Pancreas (tissue), 10 donors: ENCODE results near the gene NPTXR. TPM values are rescaled to one million over a fixed set of nuclear protein-coding genes. Genes with fewer than 3 reads are reported as not detected.

ENCODE experiments used
- ATAC-seq, 4 donors: fragments of 200-7000 bp; cut with Tn5 transposase; one replicate each; pipeline versions ENCODE4 v1.8.0 to v1.9.1; 2020; ENCODE audit warnings: mild to moderate bottlenecking in 4 of 4, moderate library complexity in 4 of 4
- DNase-seq, 6 donors: peaks; one replicate each; pipeline ENCODE4 v3.0.0-alpha.2; 2020
- FAIRE-seq: peaks from 2 replicates; lab custom pipeline; 2012; peaks lifted over from hg19 to GRCh38; lab: Jason Lieb, UNC
- H3K27ac ChIP-seq, 4 donors: fragments of 200-600 bp; sonication (generic); 1 replicate in 3 of 4; 2 replicates in 1 of 4; pipeline versions ENCODE4 v1.5.0 to v1.8.0; 2020
- H3K27me3 ChIP-seq, 4 donors: fragments of 200-600 bp; one replicate each; pipeline ENCODE4 v1.8.0; 2021
- H3K36me3 ChIP-seq, 3 donors: fragments of 200-600 bp; sonication (generic) in 1 of 3; one replicate each; pipeline versions ENCODE4 v1.5.0 to v1.8.0; 2020 to 2021
- H3K4me1 ChIP-seq, 3 donors: fragments of 200-600 bp; one replicate each; pipeline ENCODE4 v1.8.0; 2021
- H3K4me3 ChIP-seq, 4 donors: fragments of 200-600 bp; sonication (generic) in 2 of 4; one replicate each; pipeline versions ENCODE4 v1.5.0 to v1.8.0; 2020 to 2021
- H3K9me3 ChIP-seq, 4 donors: fragments of 200-600 bp; one replicate each; pipeline ENCODE4 v1.8.0; 2021
- WGBS, 2 donors: extraction: QIAGEN DNeasy Blood & Tissue Kit; methylation state at CpG; one replicate each; pipeline ENCODE4 v1.1.7; 2013; 5-methylcytosine and 5-hydroxymethylcytosine counted together
- intact Hi-C, 3 donors: fragments of 100-400 bp; cut with DNase I; formaldehyde crosslinking; loops; one replicate each; pipeline versions ENCODE4 v1.11.1 to v1.14.2; 2022
- polyA plus RNA-seq, 2 donors: library from polyadenylated mRNA; stranded (reverse); fragments of 200-250 nt; gene quantifications; one replicate each; pipeline ENCODE4 v1.2.3, GENCODE V29; 2013
- total RNA-seq, 6 donors: library from RNA; stranded (reverse); fragmentation: NEBNext Ultra II Directional in 4 of 6; extraction: Animal tissue kit (Norgen Biotek cat#: 25700) in 4 of 6; gene quantifications; one replicate each; pipeline versions ENCODE4 v1.2.1 to v1.2.4, GENCODE V29; 2021 to 2023
- TF ChIP-seq, protein P1 (sequence below), 4 donors: fragments of 200-600 bp; sonication (generic) in 3 of 4; IDR thresholded peaks; one replicate each; pipeline versions ENCODE4 v1.5.0 to v1.8.0; 2021; ENCODE audit warnings: antibody characterized with exemption in 4 of 4
- donor health status: healthy with polysubstance abuse.
- donor health status: DM: no; HTN: no; CAD: no; lungs with moderate emphysema.
- donor health status: DM: no; HTN: no; CAD: no.
- donor health status: control.
- donor health status: control.
- donor health status: Bipolar disorder and iron deficiency.
- donor health status: DM: yes; HTN: yes; CAD: no.
- donor health status: DM: no; HTN: no; CAD: no.
- donor health status: DM: no; HTN: no; CAD: no.
- donor health status: DM: yes; HTN: yes; CAD: no.

Gene NPTXR
- total and polyA plus RNA-seq, 8 donors, result 3.0 to 11.0 (median 5.3) TPM

DNA sequence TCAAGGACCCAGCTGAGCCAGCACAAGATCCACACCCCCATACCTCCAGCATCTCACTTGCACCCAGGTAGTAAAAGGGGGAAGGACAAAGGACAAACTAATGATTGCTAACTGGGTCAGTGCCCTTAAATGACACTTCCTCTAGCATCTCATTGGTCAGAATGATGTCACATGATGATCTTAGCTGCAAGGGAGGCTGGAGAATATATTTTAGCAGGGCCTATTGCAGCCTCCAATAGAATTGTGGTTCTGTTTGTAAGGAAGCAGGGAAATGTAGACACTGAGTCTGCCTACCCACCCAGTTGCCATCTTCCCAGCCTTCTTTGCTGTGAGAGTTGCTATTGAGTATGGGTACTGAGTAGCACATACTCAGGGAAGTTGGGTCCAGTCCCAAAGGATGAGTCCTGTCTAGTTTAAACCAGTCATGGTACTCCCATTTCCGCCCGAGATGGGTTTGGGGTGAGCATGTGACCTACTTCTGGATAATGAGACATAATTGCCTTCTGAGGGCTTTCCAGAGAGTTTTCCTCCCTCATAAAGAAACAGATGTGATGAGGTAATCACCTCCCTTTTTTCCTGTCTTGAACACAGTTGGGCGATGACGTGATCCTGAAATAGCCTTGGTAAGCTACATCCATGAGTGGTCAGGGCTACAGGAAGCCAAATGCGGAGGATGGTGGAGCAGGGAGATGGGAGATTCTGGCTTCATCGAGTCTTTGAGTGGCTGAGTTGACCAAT is 44.4 kb downstream of the NPTXR start:
- TF ChIP-seq, protein P1, sequence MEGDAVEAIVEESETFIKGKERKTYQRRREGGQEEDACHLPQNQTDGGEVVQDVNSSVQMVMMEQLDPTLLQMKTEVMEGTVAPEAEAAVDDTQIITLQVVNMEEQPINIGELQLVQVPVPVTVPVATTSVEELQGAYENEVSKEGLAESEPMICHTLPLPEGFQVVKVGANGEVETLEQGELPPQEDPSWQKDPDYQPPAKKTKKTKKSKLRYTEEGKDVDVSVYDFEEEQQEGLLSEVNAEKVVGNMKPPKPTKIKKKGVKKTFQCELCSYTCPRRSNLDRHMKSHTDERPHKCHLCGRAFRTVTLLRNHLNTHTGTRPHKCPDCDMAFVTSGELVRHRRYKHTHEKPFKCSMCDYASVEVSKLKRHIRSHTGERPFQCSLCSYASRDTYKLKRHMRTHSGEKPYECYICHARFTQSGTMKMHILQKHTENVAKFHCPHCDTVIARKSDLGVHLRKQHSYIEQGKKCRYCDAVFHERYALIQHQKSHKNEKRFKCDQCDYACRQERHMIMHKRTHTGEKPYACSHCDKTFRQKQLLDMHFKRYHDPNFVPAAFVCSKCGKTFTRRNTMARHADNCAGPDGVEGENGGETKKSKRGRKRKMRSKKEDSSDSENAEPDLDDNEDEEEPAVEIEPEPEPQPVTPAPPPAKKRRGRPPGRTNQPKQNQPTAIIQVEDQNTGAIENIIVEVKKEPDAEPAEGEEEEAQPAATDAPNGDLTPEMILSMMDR (IDR thresholded peaks at IDR 0.05), result no peak
- WGBS, 2 donors, result 82 to 91% methylated on average over 6 of the region's 6 CpGs
- no peaks in the 10 kb centered on the region for H3K27me3 ChIP-seq
- no peak overlapping the region for H3K4me3 ChIP-seq
- H3K36me3 ChIP-seq, result no peaks in the 10 kb centered on the region
- FAIRE-seq (no peak), ATAC-seq (no peak), DNase-seq (no peak)
- intact Hi-C loops, result no loop called here
- H3K9me3 ChIP-seq, result no peaks in the 10 kb centered on the region
- no peak overlapping the region for H3K27ac ChIP-seq
- peaks cover 0 to 2% (median 0%) of the 10 kb centered on the region in 3 donors for H3K4me1 ChIP-seq

GRCh38 chr22:38798496-38798895 is 45.3 kb downstream of the NPTXR start:
- H3K36me3 ChIP-seq, result no peaks in the 10 kb centered on the region
- no peaks in the 10 kb centered on the region for H3K9me3 ChIP-seq
- no peak overlapping the region for H3K4me3 ChIP-seq
- 48 to 71% methylated on average over 5 of the region's 5 CpGs for WGBS, 2 donors
- H3K4me1 ChIP-seq, result peaks cover 0 to 5% (median 0%) of the 10 kb centered on the region in 3 donors
- TF ChIP-seq, protein P1 (IDR thresholded peaks at IDR 0.05), result no peak
- DNase-seq (no peak), ATAC-seq (no peak), FAIRE-seq (no peak)
- intact Hi-C loops, result no loop called here
- H3K27ac ChIP-seq, result no peak overlapping the region
- H3K27me3 ChIP-seq, result no peaks in the 10 kb centered on the region

- WGBS, 2 donors, result 57 to 75% methylated on average over 12 of the region's 12 CpGs
- Histone ChIP-seq H3K36me3 (no peaks in the 10 kb centered on the region), H3K9me3 (no peaks in the 10 kb centered on the region), H3K4me1 (peaks cover 0 to 8% (median 0%) of the 10 kb centered on the region in 3 donors), H3K27ac (no peak overlapping the region), H3K4me3 (no peak overlapping the region), H3K27me3 (no peaks in the 10 kb centered on the region)
- no peak for ATAC-seq
- intact Hi-C loops, result no loop called here
- TF ChIP-seq, protein P1 (IDR thresholded peaks at IDR 0.05), result no peak
- DNase-seq, result no peak
- FAIRE-seq, result no peak
Measured at GRCh38 chr22:38796262-38796957, 47.4 kb downstream of the NPTXR start.

DNA sequence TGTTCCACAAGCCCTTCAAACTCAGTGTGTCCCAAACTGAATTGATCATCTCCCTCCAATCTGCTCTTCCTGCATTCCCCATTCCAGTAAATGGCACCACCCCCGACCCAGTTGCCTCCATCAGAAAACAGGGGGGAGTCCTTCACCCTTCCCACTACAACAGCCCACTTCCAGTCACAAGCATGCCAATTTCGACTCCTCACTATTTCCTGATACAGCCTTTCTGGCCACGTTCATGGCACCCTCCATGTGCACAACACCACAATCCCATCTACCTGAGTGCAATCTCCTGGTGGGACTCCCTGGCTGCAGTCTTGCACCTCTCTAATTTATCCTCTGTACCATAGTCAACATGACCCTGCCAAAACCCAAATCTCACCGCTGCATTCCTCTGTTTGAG is 48.3 kb downstream of the NPTXR start:
- H3K9me3 ChIP-seq, result no peaks in the 10 kb centered on the region
- DNase-seq, result no peak
- no peak overlapping the region for H3K27ac ChIP-seq
- ATAC-seq, result no peak
- intact Hi-C loops, result no loop called here
- FAIRE-seq, result no peak
- no peaks in the 10 kb centered on the region for H3K27me3 ChIP-seq
- peaks cover 0 to 8% (median 0%) of the 10 kb centered on the region in 3 donors for H3K4me1 ChIP-seq
- H3K36me3 ChIP-seq, result no peaks in the 10 kb centered on the region
- TF ChIP-seq, protein P1 (IDR thresholded peaks at IDR 0.05), result no peak
- no peak overlapping the region for H3K4me3 ChIP-seq
- 46 to 55% methylated on average over 4 of the region's 4 CpGs for WGBS, 2 donors
